ENCODE data around the gene CYP27B1.

DNA sequence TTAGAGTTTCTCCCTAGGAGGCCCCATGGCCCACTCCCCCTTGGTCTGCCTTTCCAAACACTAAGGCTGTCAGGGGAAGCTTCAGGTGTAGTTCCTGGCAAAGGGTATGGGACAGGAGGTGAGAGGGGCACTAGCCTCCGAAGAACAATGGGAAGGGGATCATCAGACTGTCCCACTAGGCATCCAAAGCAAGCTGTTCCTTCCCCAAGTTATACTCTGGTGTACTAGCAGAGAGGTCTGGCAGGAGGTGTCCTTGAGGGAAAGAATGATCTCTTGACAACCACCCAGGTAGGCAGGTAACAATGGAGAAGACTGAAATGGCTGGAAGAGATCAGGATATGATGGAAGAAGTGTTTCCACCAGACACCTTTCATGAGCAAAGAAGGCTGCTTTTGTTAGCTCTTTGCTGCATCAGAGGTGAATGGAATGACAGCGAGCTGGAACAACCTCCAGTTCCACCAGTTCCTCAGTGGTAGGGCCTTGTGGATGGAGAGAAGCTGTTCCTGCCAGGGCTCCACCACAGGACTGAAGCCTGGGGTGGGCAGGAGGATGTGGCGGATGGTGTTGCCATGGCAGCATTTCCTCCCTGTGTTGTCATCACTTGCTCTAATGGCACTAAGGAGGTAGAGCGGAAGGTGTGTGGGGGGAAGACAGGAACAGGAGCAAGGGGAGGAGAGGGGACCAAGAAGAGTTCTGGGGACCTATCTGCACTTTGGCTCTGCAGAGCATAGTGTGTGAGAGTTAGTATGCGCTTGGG, 26.0 kb downstream of the CYP27B1 start:
- TF ChIP-seq, protein P1, sequence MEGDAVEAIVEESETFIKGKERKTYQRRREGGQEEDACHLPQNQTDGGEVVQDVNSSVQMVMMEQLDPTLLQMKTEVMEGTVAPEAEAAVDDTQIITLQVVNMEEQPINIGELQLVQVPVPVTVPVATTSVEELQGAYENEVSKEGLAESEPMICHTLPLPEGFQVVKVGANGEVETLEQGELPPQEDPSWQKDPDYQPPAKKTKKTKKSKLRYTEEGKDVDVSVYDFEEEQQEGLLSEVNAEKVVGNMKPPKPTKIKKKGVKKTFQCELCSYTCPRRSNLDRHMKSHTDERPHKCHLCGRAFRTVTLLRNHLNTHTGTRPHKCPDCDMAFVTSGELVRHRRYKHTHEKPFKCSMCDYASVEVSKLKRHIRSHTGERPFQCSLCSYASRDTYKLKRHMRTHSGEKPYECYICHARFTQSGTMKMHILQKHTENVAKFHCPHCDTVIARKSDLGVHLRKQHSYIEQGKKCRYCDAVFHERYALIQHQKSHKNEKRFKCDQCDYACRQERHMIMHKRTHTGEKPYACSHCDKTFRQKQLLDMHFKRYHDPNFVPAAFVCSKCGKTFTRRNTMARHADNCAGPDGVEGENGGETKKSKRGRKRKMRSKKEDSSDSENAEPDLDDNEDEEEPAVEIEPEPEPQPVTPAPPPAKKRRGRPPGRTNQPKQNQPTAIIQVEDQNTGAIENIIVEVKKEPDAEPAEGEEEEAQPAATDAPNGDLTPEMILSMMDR (conservative IDR thresholded peaks at IDR 0.05; ENCODE audit: low read length) = no peak
- TF ChIP-seq EZH2phosphoT487 (IDR thresholded peaks at IDR 0.05; ENCODE audit: borderline replicate concordance, low read depth, low read length) = no peak
